SK-N-SH (cell line): Measurements from ENCODE around the gene NLRP4. TPM values are rescaled to one million over a fixed set of nuclear protein-coding genes. Genes with fewer than 3 reads are reported as not detected.

ENCODE experiments used
- CTCF ChIA-PET: fragments of 300-600, 350-600 bp; formaldehyde crosslinking; extraction: SDS; loops from one replicate; lab custom pipeline; 2021; lab: Yijun Ruan, JAX
- POLR2A ChIA-PET: fragments of 350-600 bp; sonication (Branson Sonifier 250); formaldehyde crosslinking; extraction: SDS; loops from one replicate; lab custom pipeline; 2020; ENCODE audit warnings: antibody characterized with exemption, inconsistent platforms; lab: Yijun Ruan, JAX
- DNase-seq: peaks from one replicate; pipeline ENCODE4 v3.0.0; 2012
- H2AFZ ChIP-seq: fragments of 200-600 bp; sonication (generic); 2 replicates; pipeline ENCODE4 v1.8.1; 2016; ENCODE audit warnings: antibody characterized with exemption, mild to moderate bottlenecking, low read depth
- H3F3A ChIP-seq: fragments of 200-600 bp; sonication (generic); replicated peaks from 2 replicates; pipeline ENCODE3; 2016; ENCODE audit warnings: antibody characterized with exemption, mild to moderate bottlenecking; ENCODE audit not compliant: insufficient read depth
- H3K27ac ChIP-seq, 2 experiments: fragments of 200-500 bp in 1 of 2; fragments of 200-600 bp in 1 of 2; sonication (Bioruptor generic) in 1 of 2; sonication (generic), shearing (Covaris generic) in 1 of 2; 2 replicates each; pipeline versions ENCODE4 v1.5.1 to v1.6.1; 2014 to 2016; ENCODE audit warnings: low read depth in 2 of 2, inconsistent platforms in 1 of 2, low read length in 1 of 2, mild to moderate bottlenecking in 1 of 2, mixed read lengths in 1 of 2
- H3K27me3 ChIP-seq: fragments of 200-600 bp; sonication (generic), shearing (Covaris generic); 2 replicates; pipeline ENCODE4 v1.6.1; 2016; ENCODE audit warnings: mixed run types; ENCODE audit not compliant: insufficient read depth
- H3K36me3 ChIP-seq, 2 experiments: fragments of 200-500 bp in 1 of 2; fragments of 200-600 bp in 1 of 2; sonication (Bioruptor generic) in 1 of 2; sonication (generic) in 1 of 2; replicated peaks in 1 of 2; 2 replicates each; pipeline versions ENCODE3 to v1.5.1; 2014 to 2016; ENCODE audit warnings: low read length in 1 of 2, mild to moderate bottlenecking in 1 of 2; ENCODE audit not compliant: insufficient read depth in 2 of 2, control insufficient read depth in 1 of 2
- H3K4me1 ChIP-seq, 2 experiments: fragments of 200-500 bp in 1 of 2; fragments of 200-600 bp in 1 of 2; sonication (Bioruptor generic) in 1 of 2; sonication (generic), shearing (Covaris generic) in 1 of 2; 2 replicates each; pipeline versions ENCODE4 v1.5.1 to v1.6.1; 2014 to 2016; ENCODE audit warnings: low read depth in 1 of 2, low read length in 1 of 2, mixed run types in 1 of 2; ENCODE audit not compliant: insufficient read depth in 2 of 2, control insufficient read depth in 1 of 2
- H3K4me2 ChIP-seq: fragments of 200-600 bp; sonication (generic), shearing (Covaris generic); 2 replicates; pipeline ENCODE4 v1.6.1; 2017; ENCODE audit warnings: mixed run types
- H3K4me3 ChIP-seq, 2 experiments: fragments of 200-500 bp in 1 of 2; fragments of 200-600 bp in 1 of 2; sonication (Bioruptor generic) in 1 of 2; sonication (generic), shearing (Covaris generic) in 1 of 2; 2 replicates each; pipeline versions ENCODE4 v1.5.1 to v1.8.1; 2014 to 2016; ENCODE audit warnings: low read depth in 2 of 2, inconsistent platforms in 1 of 2, low read length in 1 of 2, mild to moderate bottlenecking in 1 of 2, mixed read lengths in 1 of 2, moderate library complexity in 1 of 2
- H3K79me2 ChIP-seq: fragments of 200-600 bp; sonication (generic); 2 replicates; pipeline ENCODE4 v1.8.1; 2017; ENCODE audit warnings: mild to moderate bottlenecking; ENCODE audit not compliant: insufficient read depth
- H3K9ac ChIP-seq: fragments of 200-600 bp; sonication (generic); 2 replicates; pipeline ENCODE4 v1.6.1; 2017; ENCODE audit warnings: mixed run types
- H3K9me2 ChIP-seq: fragments of 200-600 bp; sonication (generic); 2 replicates; pipeline ENCODE4 v1.6.1; 2017; ENCODE audit warnings: mixed run types
- H3K9me3 ChIP-seq: fragments of 200-600 bp; sonication (generic); 2 replicates; pipeline ENCODE4 v1.6.1; 2017; ENCODE audit warnings: mixed run types, mild to moderate bottlenecking, moderate library complexity
- H4K20me1 ChIP-seq: fragments of 200-600 bp; sonication (generic); 2 replicates; pipeline ENCODE4 v1.6.1; 2017; ENCODE audit warnings: mild to moderate bottlenecking, mixed run types; ENCODE audit not compliant: insufficient read depth
- ELF1 ChIP-seq: IDR thresholded peaks from 2 replicates; pipeline ENCODE4 v1.4.0; 2012
- JUND ChIP-seq: IDR thresholded peaks from 2 replicates; pipeline ENCODE4 v1.4.0; 2012
- MXI1 ChIP-seq: IDR thresholded peaks from 2 replicates; pipeline ENCODE4 v1.6.1; 2012; ENCODE audit warnings: mild to moderate bottlenecking, low read depth, low read length, improper control_type of control experiment
- RAD21 ChIP-seq: IDR thresholded peaks from 2 replicates; pipeline ENCODE4 v1.6.1; 2012; ENCODE audit warnings: mild to moderate bottlenecking, low read length
- RCOR1 ChIP-seq: fragments of 150-350 bp; IDR thresholded peaks from 2 replicates; pipeline ENCODE4 v1.6.1; 2017; ENCODE audit warnings: antibody characterized with exemption, low read length
- SMC3 ChIP-seq: IDR thresholded peaks from 2 replicates; pipeline ENCODE4 v1.6.1; 2012; ENCODE audit warnings: low read depth, low read length, improper control_type of control experiment
- TEAD4 ChIP-seq: IDR thresholded peaks from 2 replicates; pipeline ENCODE4 v1.4.0; 2012; ENCODE audit warnings: mild to moderate bottlenecking, borderline replicate concordance; ENCODE audit not compliant: insufficient read depth
- WGBS: methylation state at CpG from one replicate; pipeline ENCODE4 v1.1.6; 2017; ENCODE audit warnings: low lambda C conversion rate; 5-methylcytosine and 5-hydroxymethylcytosine counted together
- polyA plus RNA-seq, 3 experiments: library from polyadenylated mRNA; depleted of rRNA; stranded (reverse); fragments of >200 nt; gene quantifications; 2 replicates each; pipeline ENCODE4 v1.2.3, GENCODE V29; 2012
- TF ChIP-seq, protein P1 (sequence below): IDR thresholded peaks from 2 replicates; pipeline ENCODE4 v1.6.1; 2012; ENCODE audit warnings: mild to moderate bottlenecking, low read depth, low read length, moderate library complexity
- TF ChIP-seq, protein P2 (sequence below): fragments of 150-350 bp; IDR thresholded peaks from 2 replicates; pipeline ENCODE4 v1.6.1; 2016; ENCODE audit warnings: mild to moderate bottlenecking, low read depth, low read length
- TF ChIP-seq, protein P3 (sequence below): IDR thresholded peaks from 2 replicates; pipeline ENCODE4 v1.4.0; 2012; ENCODE audit warnings: low read depth, borderline replicate concordance
- TF ChIP-seq, protein P4 (sequence below): IDR thresholded peaks from 2 replicates; pipeline ENCODE4; 2012
- TF ChIP-seq, protein P5 (sequence below): fragments of 150-350 bp; IDR thresholded peaks from 2 replicates; pipeline ENCODE4 v1.6.1; 2017; ENCODE audit warnings: antibody characterized with exemption, low read length, low read depth, borderline replicate concordance

Gene NLRP4
- polyA plus RNA-seq, 1 of the 3 experiments (the other 2 are of a cell fraction): 0.02 TPM

DNA sequence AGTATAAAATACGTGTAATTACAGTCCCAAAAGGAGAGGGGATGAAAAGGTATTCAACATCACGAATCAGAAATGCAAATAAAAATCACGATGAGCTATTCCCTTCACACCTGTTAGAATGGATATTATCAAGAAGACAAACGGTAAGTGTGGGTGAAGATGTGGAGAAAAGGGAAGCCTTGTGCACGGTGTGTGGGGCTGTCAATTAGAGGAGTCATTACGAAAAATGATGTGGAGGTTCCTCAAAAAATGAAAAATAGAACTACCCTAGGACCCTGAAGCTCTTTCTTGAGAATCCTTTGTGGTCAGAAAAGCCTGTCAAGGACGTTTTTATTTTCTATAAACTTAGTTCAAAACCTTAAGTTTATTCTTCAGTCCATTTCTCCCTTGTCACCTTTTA is 23.9 kb upstream of the NLRP4 start:
- Histone ChIP-seq H3K4me2 (no peak overlapping the region), H3F3A (no peaks in the 10 kb centered on the region), H3K4me3 (no peak overlapping the region), H3K36me3 (no peaks in the 10 kb centered on the region), H3K9me2 (no peaks in the 10 kb centered on the region), H2AFZ (no peak overlapping the region), H4K20me1 (no peaks in the 10 kb centered on the region), H3K9ac (no peak overlapping the region)
- WGBS: under 1% methylated on average over 7 of the region's 7 CpGs
- DNase-seq: no peak
- CTCF ChIA-PET: no interaction called here
- TF ChIP-seq, protein P1, sequence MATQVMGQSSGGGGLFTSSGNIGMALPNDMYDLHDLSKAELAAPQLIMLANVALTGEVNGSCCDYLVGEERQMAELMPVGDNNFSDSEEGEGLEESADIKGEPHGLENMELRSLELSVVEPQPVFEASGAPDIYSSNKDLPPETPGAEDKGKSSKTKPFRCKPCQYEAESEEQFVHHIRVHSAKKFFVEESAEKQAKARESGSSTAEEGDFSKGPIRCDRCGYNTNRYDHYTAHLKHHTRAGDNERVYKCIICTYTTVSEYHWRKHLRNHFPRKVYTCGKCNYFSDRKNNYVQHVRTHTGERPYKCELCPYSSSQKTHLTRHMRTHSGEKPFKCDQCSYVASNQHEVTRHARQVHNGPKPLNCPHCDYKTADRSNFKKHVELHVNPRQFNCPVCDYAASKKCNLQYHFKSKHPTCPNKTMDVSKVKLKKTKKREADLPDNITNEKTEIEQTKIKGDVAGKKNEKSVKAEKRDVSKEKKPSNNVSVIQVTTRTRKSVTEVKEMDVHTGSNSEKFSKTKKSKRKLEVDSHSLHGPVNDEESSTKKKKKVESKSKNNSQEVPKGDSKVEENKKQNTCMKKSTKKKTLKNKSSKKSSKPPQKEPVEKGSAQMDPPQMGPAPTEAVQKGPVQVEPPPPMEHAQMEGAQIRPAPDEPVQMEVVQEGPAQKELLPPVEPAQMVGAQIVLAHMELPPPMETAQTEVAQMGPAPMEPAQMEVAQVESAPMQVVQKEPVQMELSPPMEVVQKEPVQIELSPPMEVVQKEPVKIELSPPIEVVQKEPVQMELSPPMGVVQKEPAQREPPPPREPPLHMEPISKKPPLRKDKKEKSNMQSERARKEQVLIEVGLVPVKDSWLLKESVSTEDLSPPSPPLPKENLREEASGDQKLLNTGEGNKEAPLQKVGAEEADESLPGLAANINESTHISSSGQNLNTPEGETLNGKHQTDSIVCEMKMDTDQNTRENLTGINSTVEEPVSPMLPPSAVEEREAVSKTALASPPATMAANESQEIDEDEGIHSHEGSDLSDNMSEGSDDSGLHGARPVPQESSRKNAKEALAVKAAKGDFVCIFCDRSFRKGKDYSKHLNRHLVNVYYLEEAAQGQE: no peak
- TF ChIP-seq TEAD4 (no peak), ELF1 (no peak), JUND (no peak), SMC3 (no peak), RCOR1 (no peak), RAD21 (no peak), MXI1 (no peak)
- TF ChIP-seq, protein P2, sequence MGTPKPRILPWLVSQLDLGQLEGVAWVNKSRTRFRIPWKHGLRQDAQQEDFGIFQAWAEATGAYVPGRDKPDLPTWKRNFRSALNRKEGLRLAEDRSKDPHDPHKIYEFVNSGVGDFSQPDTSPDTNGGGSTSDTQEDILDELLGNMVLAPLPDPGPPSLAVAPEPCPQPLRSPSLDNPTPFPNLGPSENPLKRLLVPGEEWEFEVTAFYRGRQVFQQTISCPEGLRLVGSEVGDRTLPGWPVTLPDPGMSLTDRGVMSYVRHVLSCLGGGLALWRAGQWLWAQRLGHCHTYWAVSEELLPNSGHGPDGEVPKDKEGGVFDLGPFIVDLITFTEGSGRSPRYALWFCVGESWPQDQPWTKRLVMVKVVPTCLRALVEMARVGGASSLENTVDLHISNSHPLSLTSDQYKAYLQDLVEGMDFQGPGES: no peak
- TF ChIP-seq, protein P3, sequence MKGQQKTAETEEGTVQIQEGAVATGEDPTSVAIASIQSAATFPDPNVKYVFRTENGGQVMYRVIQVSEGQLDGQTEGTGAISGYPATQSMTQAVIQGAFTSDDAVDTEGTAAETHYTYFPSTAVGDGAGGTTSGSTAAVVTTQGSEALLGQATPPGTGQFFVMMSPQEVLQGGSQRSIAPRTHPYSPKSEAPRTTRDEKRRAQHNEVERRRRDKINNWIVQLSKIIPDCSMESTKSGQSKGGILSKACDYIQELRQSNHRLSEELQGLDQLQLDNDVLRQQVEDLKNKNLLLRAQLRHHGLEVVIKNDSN: no peak
- TF ChIP-seq, protein P4, sequence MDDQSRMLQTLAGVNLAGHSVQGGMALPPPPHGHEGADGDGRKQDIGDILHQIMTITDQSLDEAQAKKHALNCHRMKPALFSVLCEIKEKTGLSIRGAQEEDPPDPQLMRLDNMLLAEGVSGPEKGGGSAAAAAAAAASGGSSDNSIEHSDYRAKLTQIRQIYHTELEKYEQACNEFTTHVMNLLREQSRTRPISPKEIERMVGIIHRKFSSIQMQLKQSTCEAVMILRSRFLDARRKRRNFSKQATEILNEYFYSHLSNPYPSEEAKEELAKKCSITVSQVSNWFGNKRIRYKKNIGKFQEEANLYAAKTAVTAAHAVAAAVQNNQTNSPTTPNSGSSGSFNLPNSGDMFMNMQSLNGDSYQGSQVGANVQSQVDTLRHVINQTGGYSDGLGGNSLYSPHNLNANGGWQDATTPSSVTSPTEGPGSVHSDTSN: no peak
- TF ChIP-seq, protein P5, sequence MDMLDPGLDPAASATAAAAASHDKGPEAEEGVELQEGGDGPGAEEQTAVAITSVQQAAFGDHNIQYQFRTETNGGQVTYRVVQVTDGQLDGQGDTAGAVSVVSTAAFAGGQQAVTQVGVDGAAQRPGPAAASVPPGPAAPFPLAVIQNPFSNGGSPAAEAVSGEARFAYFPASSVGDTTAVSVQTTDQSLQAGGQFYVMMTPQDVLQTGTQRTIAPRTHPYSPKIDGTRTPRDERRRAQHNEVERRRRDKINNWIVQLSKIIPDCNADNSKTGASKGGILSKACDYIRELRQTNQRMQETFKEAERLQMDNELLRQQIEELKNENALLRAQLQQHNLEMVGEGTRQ: no peak
- TF ChIP-seq, all 33 proteins: peak for 0
- Histone ChIP-seq H3K27me3 (no peaks in the 10 kb centered on the region; the same call in 1 of the 2 replicates), H3K79me2 (no peaks in the 10 kb centered on the region), H3K27ac (no peak overlapping the region), H3K9me3 (no peaks in the 10 kb centered on the region), H3K4me1 (no peaks in the 10 kb centered on the region; a peak in 1 of 4 replicates)
- POLR2A ChIA-PET: interaction anchor here (0.6 kb wide), 1 partner anchor 264 kb away, joined by 3 read pairs; no protein-coding TSS in a partner anchor
